Activated CD8-positive, alpha-beta T cell treated with anti-CD3 and anti-CD28 coated beads for 36 hours (primary cell): ENCODE results near the gene STARD8. TPM values are rescaled to one million over a fixed set of nuclear protein-coding genes. Genes with fewer than 3 reads are reported as not detected.
"Not testable (repeated sequence)": the region's sequence is repeated elsewhere in the genome, so short reads cannot be mapped to it uniquely, and the experiment has no call there.

Experiments used
- ATAC-seq: fragments of 200-7000 bp; cut with Tn5 transposase; one replicate; pipeline ENCODE4 v1.10.0; 2021; ENCODE audit warnings: mild to moderate bottlenecking, moderate library complexity
- CTCF ChIA-PET: fragments of 350-600 bp; sonication (Branson Sonifier 250); formaldehyde crosslinking; loops from one replicate; lab custom pipeline; 2021; ENCODE audit warnings: antibody characterized with exemption; lab: Charles Lee
- POLR2A ChIA-PET: fragments of 350-600 bp; sonication (Branson Sonifier 250); formaldehyde crosslinking; loops from one replicate; lab custom pipeline; 2021; ENCODE audit warnings: antibody characterized with exemption; lab: Charles Lee
- DNase-seq: peaks from one replicate; pipeline ENCODE4 v3.0.0-alpha.2; 2020
- H3K27ac Mint-ChIP-seq: one replicate; pipeline ENCODE4 v1.8.0; 2021; ENCODE audit warnings: mild to moderate bottlenecking, mixed read lengths
- H3K27me3 Mint-ChIP-seq: one replicate; pipeline ENCODE4 v1.8.0; 2021; ENCODE audit warnings: mixed read lengths
- H3K36me3 Mint-ChIP-seq: one replicate; pipeline ENCODE4 v1.8.0; 2021; ENCODE audit warnings: low read depth, mixed read lengths
- H3K4me1 Mint-ChIP-seq: one replicate; pipeline ENCODE4 v1.8.0; 2021; ENCODE audit warnings: low read depth, mixed read lengths
- H3K4me3 Mint-ChIP-seq: one replicate; pipeline ENCODE4 v1.8.0; 2021; ENCODE audit warnings: mild to moderate bottlenecking, moderate library complexity, mixed read lengths
- H3K9me3 Mint-ChIP-seq: one replicate; pipeline ENCODE4 v1.8.0; 2021; ENCODE audit warnings: mixed read lengths
- intact Hi-C: fragments of 100-400 bp; cut with micrococcal nuclease; formaldehyde crosslinking; loops from one replicate; pipeline ENCODE4 v1.10.0; 2022
- total RNA-seq, 2 experiments: library from RNA; stranded (reverse); gene quantifications; one replicate each; pipeline ENCODE4 v1.2.3, GENCODE V29; 2021
- TF ChIP-seq, protein P1 (sequence below): fragments of 200-600 bp; IDR thresholded peaks from one replicate; pipeline ENCODE4 v1.8.0; 2022; ENCODE audit warnings: antibody characterized with exemption, mild to moderate bottlenecking

STARD8 gene
- total RNA-seq, 2 experiments from 2014 or later = 0.36 to 0.38 TPM

DNA sequence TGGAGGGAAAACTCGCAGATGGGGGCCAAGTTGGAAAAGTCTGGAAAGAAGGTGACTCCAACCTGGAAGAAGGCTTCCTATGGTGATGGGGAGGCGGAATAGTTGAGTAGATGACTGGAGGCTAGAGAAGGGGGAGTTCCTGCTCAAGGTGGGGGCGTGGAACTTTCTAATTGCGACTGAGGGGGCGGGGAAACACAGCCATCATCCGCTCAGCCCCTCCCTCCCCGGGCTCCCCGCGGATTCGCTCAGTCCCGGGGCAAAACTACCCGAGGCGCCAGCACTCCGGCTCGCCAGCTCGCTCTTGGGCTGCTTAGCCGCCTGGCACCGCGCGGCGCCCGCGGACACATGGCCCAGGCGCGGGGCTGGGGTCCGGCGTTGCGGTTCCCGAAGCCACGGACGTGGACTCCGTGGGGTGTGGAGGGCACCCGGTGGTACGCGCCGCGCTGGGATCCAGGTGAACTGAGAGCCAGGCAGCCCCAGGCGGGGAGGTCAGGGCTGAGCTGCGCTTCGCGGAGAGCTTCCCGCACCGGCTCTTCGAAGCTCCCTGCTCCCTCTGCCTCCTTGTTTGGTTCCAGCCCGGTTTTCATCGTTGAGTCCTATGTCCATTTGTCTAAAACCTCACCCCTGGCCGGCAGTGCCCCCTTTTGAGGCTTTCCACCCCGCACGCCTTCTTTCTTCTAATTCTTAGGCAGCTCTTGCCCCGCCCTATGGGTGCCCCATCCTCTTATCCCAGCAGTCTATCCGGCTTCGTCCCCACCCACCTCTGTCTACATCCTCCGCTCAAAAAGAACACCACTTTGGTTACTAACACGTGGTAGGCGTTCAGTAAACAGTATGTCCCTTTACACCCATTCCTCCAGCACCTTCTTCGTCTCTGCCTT, 38.9 kb downstream of the STARD8 start:
- DNase-seq (peak; percentile 39), ATAC-seq (peak; percentile 60)
- H3K9me3 Mint-ChIP-seq = no peaks in the 10 kb centered on the region
- ChIA-PET POLR2A (no interaction called here), CTCF (no interaction called here)
- intact Hi-C loops = no loop called here
- H3K4me1 Mint-ChIP-seq = peaks cover 20% of the 10 kb centered on the region
- TF ChIP-seq, protein P1, sequence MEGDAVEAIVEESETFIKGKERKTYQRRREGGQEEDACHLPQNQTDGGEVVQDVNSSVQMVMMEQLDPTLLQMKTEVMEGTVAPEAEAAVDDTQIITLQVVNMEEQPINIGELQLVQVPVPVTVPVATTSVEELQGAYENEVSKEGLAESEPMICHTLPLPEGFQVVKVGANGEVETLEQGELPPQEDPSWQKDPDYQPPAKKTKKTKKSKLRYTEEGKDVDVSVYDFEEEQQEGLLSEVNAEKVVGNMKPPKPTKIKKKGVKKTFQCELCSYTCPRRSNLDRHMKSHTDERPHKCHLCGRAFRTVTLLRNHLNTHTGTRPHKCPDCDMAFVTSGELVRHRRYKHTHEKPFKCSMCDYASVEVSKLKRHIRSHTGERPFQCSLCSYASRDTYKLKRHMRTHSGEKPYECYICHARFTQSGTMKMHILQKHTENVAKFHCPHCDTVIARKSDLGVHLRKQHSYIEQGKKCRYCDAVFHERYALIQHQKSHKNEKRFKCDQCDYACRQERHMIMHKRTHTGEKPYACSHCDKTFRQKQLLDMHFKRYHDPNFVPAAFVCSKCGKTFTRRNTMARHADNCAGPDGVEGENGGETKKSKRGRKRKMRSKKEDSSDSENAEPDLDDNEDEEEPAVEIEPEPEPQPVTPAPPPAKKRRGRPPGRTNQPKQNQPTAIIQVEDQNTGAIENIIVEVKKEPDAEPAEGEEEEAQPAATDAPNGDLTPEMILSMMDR = no peak
- no peaks in the 10 kb centered on the region for H3K36me3 Mint-ChIP-seq
- H3K27ac Mint-ChIP-seq = no peak overlapping the region
- peaks cover 9% of the 10 kb centered on the region for H3K27me3 Mint-ChIP-seq
- peak overlapping the region; percentile 39 for H3K4me3 Mint-ChIP-seq

DNA sequence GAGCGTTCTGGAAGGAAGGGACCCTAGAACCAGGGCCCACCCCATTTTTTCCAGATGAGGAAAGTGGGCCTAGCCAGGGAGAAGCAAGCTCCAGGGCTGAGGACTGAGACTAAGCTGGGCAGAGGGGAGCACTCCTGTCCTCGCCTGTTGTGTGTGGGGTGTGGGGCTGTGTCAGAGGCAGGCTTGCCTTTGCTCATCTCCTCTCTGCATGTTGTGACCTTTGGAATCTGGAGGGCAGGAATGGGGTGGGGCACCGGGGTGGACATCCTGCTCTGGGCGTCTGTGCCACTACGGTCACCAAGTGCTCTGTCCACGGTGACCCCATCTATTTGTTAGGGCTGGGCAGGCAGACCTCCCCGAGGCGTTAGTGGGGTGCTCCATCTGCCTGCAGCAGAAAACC, 41.5 kb downstream of the STARD8 start:
- POLR2A ChIA-PET, ATAC-seq: not testable (repeated sequence)

DNA sequence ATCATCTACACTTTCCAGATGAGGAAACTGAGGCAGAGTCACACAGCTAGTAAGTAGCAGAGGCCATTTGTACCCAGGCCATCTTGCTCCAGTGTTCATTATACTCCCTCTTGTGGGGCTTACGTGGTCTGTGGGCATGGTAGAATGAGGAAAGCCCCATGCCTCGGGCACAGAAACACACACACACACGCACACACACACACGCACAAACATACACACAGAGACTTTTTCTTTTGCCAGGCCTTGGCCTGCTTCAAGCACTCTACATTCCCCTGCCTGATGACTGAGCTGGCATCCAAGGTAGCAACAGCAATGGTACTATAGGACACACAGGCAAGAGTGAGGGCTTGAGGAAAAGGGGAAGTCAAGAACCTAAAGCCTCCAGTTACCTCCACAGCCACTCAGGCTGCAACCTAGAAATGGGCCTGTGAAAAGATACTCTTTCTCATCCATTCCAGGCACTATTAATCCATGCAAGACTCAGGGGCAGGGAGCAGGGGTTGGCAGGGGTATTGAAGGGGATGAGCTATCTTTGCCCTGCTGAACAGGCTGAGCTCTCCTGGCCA, 43.6 kb downstream of the STARD8 start:
- intact Hi-C loops = no loop called here
- ChIA-PET CTCF (no interaction called here), POLR2A (no interaction called here)
- TF ChIP-seq, protein P1 = no peak
- ATAC-seq = no peak
- no peaks in the 10 kb centered on the region for H3K36me3 Mint-ChIP-seq
- no peaks in the 10 kb centered on the region for H3K9me3 Mint-ChIP-seq
- DNase-seq = no peak
- peaks cover 6% of the 10 kb centered on the region for H3K4me1 Mint-ChIP-seq
- no peak overlapping the region for H3K4me3 Mint-ChIP-seq
- H3K27me3 Mint-ChIP-seq = peaks cover 16% of the 10 kb centered on the region
- H3K27ac Mint-ChIP-seq = no peak overlapping the region

More for the DNA sequence above, 41.5 kb downstream of the STARD8 start:
- peaks cover 20% of the 10 kb centered on the region for H3K4me1 Mint-ChIP-seq
- H3K9me3 Mint-ChIP-seq, H3K36me3 Mint-ChIP-seq, H3K27ac Mint-ChIP-seq, intact Hi-C loops, CTCF ChIA-PET, H3K4me3 Mint-ChIP-seq, DNase-seq: not testable (repeated sequence)
- peaks cover 11% of the 10 kb centered on the region for H3K27me3 Mint-ChIP-seq

DNA sequence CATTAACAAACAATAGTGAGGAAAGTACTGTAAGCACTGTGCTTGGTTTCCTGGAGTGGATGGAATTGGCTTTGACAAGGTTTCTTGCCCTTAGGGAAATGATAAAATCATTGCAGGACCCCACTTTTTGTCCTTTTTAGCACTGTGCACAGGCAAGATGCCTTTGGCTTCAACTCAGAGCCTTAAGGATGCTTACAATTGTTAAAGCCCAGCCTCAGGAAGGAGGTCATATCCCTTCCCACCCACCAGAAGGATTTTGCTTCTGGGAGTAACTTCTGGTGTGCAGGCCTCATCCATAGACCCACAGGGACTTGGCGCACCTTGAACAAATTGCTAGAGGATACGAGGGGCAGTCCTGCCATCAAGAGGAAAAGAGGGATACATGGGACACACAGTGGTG, 44.5 kb downstream of the STARD8 start:
- CTCF ChIA-PET = no interaction called here
- H3K4me1 Mint-ChIP-seq = peaks cover 3% of the 10 kb centered on the region
- H3K9me3 Mint-ChIP-seq = no peaks in the 10 kb centered on the region
- no peak overlapping the region for H3K27ac Mint-ChIP-seq
- POLR2A ChIA-PET = interaction anchor here (0.6 kb wide), 1 partner anchor 19 kb away, joined by 3 read pairs; no protein-coding TSS in a partner anchor
- TF ChIP-seq, protein P1 = no peak
- intact Hi-C loops = no loop called here
- no peak overlapping the region for H3K4me3 Mint-ChIP-seq
- DNase-seq (no peak), ATAC-seq (no peak)
- no peaks in the 10 kb centered on the region for H3K36me3 Mint-ChIP-seq
- H3K27me3 Mint-ChIP-seq = peaks cover 14% of the 10 kb centered on the region

DNA sequence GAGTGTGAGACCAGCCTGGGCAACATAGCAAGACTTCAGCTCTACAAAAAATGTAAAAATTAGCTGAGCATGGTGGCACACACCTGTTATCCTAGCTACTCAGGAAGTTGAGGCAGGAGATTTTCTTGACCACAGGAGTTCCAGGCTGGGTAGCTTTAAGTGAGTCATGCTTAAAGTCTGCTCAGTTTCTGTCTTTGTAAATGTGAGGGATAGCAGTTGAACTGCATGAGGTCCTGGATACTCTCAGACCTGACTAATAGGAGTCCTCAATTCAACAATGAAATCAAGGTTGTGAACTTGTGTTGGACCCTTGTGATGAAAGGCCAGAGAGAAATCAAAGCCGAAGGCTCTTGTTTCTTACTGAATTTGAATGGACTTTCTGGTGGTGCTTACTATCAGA, 45.2 kb downstream of the STARD8 start:
- TF ChIP-seq, protein P1 = no peak
- Mint-ChIP-seq H3K4me1 (peaks cover 3% of the 10 kb centered on the region), H3K9me3 (no peaks in the 10 kb centered on the region), H3K36me3 (no peaks in the 10 kb centered on the region), H3K4me3 (no peak overlapping the region), H3K27me3 (peaks cover 15% of the 10 kb centered on the region), H3K27ac (no peak overlapping the region)
- ATAC-seq = no peak
- intact Hi-C loops = no loop called here
- no peak for DNase-seq
- ChIA-PET POLR2A (interaction anchor here (0.6 kb wide), 1 partner anchor 18 kb away, joined by 3 read pairs; no protein-coding TSS in a partner anchor), CTCF (no interaction called here)
